ENCODE data around the gene ATP5IF1. TPM values are rescaled to one million over a fixed set of nuclear protein-coding genes. Genes with fewer than 3 reads are reported as not detected.

The ATP5IF1 gene
- total RNA-seq, 4 donors from 2014 or later = 131 to 503 (median 344) TPM

- H3K27ac ChIP-seq = no peak overlapping the region
- DNase-seq = no peak
- no peak overlapping the region for H3K4me3 ChIP-seq
- intact Hi-C loops (cut with DNase I; ENCODE audit: low total_unique reads) (no loop called here), in situ Hi-C loops (cut with MboI; ENCODE audit: low pct_ligation_motif_present in 1 of 4, low pct_unique_long_range_greater_than_20kb in 1 of 4, low sequenced_read_pairs in 3 of 4) (loop anchor here in 1 of 4 donors (10.0 kb wide), 1 partner anchor 99 kb away; no protein-coding TSS in a partner anchor)
- H3K9me3 ChIP-seq = no peaks in the 10 kb centered on the region
- H3K27me3 ChIP-seq = no peaks in the 10 kb centered on the region
- WGBS, 2 donors (ENCODE audit: low coverage in 1 of 2) = 82% methylated on average over 5 of the region's 8 CpGs; no CpG with 5 or more reads in 1 of the 2 donors
- peaks cover 0 to 8% (median under 1%) of the 10 kb centered on the region in 4 donors for H3K36me3 ChIP-seq
- peaks cover 0 to 3% (median 0%) of the 10 kb centered on the region in 4 donors for H3K4me1 ChIP-seq
- TF ChIP-seq POLR2A (IDR thresholded peaks at IDR 0.05) = no peak
- no peak for TF ChIP-seq EP300 (IDR thresholded peaks at IDR 0.05; ENCODE audit: low read depth)
- no peak for TF ChIP-seq CTCF (IDR thresholded peaks at IDR 0.05)
- no peak for TF ChIP-seq POLR2AphosphoS5 (IDR thresholded peaks at IDR 0.05)
Measured at GRCh38 chr1:28193701-28194161, 42.2 kb upstream of the ATP5IF1 start.

- Histone ChIP-seq H3K4me1 (peaks cover 3 to 9% (median 4%) of the 10 kb centered on the region in 4 donors), H3K9me3 (no peaks in the 10 kb centered on the region), H3K4me3 (no peak overlapping the region), H3K36me3 (peaks cover 0 to 8% (median 4%) of the 10 kb centered on the region in 4 donors), H3K27ac (no peak overlapping the region), H3K27me3 (no peaks in the 10 kb centered on the region)
- in situ Hi-C loops (cut with MboI; ENCODE audit: low pct_ligation_motif_present in 1 of 4, low pct_unique_long_range_greater_than_20kb in 1 of 4, low sequenced_read_pairs in 3 of 4) = loop anchor here in 1 of 4 donors (10.0 kb wide), 1 partner anchor 100 kb away; no protein-coding TSS in a partner anchor
- TF ChIP-seq EP300 (IDR thresholded peaks at IDR 0.05; ENCODE audit: low read depth) (no peak), CTCF (IDR thresholded peaks at IDR 0.05) (no peak), POLR2A (IDR thresholded peaks at IDR 0.05) (no peak), POLR2AphosphoS5 (IDR thresholded peaks at IDR 0.05) (no peak)
- intact Hi-C loops (cut with DNase I; ENCODE audit: low total_unique reads) = no loop called here
- 86 to 100% methylated on average over 1 to 8 of the region's 8 CpGs for whole genome bisulfite sequencing, 2 donors (ENCODE audit: low coverage in 1 of 2)
- DNase-seq = no peak
Measured at GRCh38 chr1:28194326-28195035, 41.4 kb upstream of the ATP5IF1 start.

- Histone ChIP-seq H3K4me3 (no peak overlapping the region), H3K36me3 (peaks cover 0 to 17% (median 8%) of the 10 kb centered on the region in 4 donors), H3K9me3 (no peaks in the 10 kb centered on the region), H3K27ac (no peak overlapping the region), H3K27me3 (no peaks in the 10 kb centered on the region), H3K4me1 (peaks cover 3 to 13% (median 7%) of the 10 kb centered on the region in 4 donors)
- intact Hi-C loops (cut with DNase I; ENCODE audit: low total_unique reads) = no loop called here
- no peak for DNase-seq
- in situ Hi-C loops (cut with MboI; ENCODE audit: low pct_ligation_motif_present in 1 of 4, low pct_unique_long_range_greater_than_20kb in 1 of 4, low sequenced_read_pairs in 3 of 4) = loop anchor here in 1 of 4 donors (10.0 kb wide), 1 partner anchor 101 kb away; no protein-coding TSS in a partner anchor
- TF ChIP-seq CTCF (IDR thresholded peaks at IDR 0.05) (no peak), POLR2A (IDR thresholded peaks at IDR 0.05) (no peak), EP300 (IDR thresholded peaks at IDR 0.05; ENCODE audit: low read depth) (no peak), POLR2AphosphoS5 (IDR thresholded peaks at IDR 0.05) (no peak)
- 76 to 86% methylated on average over 1 of the region's 1 CpG for WGBS, 2 donors (ENCODE audit: low coverage in 1 of 2)
Measured at GRCh38 chr1:28195780-28196179, 40.1 kb upstream of the ATP5IF1 start.

GRCh38 chr1:28196330-28196729, 39.6 kb upstream of the ATP5IF1 start:
- in situ Hi-C loops (cut with MboI; ENCODE audit: low pct_ligation_motif_present in 1 of 4, low pct_unique_long_range_greater_than_20kb in 1 of 4, low sequenced_read_pairs in 3 of 4) (loop anchor here in 1 of 4 donors (10.0 kb wide), 1 partner anchor 102 kb away; no protein-coding TSS in a partner anchor), intact Hi-C loops (cut with DNase I; ENCODE audit: low total_unique reads) (no loop called here)
- Histone ChIP-seq H3K4me1 (peaks cover 3 to 13% (median 7%) of the 10 kb centered on the region in 4 donors), H3K27me3 (no peaks in the 10 kb centered on the region), H3K27ac (no peak overlapping the region), H3K9me3 (no peaks in the 10 kb centered on the region), H3K36me3 (peaks cover 0 to 22% (median 10%) of the 10 kb centered on the region in 4 donors), H3K4me3 (no peak overlapping the region)
- 67 to 93% methylated on average over 1 to 3 of the region's 3 CpGs for WGBS, 2 donors (ENCODE audit: low coverage in 1 of 2)
- DNase-seq = no peak
- no peak for TF ChIP-seq POLR2A (IDR thresholded peaks at IDR 0.05)
- no peak for TF ChIP-seq CTCF (IDR thresholded peaks at IDR 0.05)
- no peak for TF ChIP-seq EP300 (IDR thresholded peaks at IDR 0.05; ENCODE audit: low read depth)
- TF ChIP-seq POLR2AphosphoS5 (IDR thresholded peaks at IDR 0.05) = no peak

Data from transverse colon (tissue), 4 donors.